Measurements from ENCODE around the gene SYPL1.

SYPL1 gene

DNA sequence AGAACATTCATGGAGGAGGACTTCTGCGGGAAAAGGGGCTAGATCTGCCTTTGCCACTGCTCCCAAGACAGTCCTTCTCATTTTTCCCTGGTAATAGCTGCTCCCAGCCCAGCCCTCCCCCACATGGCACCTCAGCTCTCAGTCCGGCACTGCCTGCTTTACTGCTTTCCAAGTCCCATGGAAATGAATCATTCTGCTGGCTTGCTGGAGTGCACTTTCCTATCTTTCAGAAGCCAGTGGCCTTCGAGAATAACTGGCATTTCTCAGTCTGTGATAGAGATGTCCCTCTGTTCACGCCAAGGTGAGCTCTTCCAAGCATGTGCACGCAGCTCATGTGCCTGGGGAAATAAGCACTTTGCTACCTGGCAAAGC is 61.4 kb downstream of the SYPL1 start:
- H3K27ac ChIP-seq: no peak overlapping the region
- TF ChIP-seq, protein P1, sequence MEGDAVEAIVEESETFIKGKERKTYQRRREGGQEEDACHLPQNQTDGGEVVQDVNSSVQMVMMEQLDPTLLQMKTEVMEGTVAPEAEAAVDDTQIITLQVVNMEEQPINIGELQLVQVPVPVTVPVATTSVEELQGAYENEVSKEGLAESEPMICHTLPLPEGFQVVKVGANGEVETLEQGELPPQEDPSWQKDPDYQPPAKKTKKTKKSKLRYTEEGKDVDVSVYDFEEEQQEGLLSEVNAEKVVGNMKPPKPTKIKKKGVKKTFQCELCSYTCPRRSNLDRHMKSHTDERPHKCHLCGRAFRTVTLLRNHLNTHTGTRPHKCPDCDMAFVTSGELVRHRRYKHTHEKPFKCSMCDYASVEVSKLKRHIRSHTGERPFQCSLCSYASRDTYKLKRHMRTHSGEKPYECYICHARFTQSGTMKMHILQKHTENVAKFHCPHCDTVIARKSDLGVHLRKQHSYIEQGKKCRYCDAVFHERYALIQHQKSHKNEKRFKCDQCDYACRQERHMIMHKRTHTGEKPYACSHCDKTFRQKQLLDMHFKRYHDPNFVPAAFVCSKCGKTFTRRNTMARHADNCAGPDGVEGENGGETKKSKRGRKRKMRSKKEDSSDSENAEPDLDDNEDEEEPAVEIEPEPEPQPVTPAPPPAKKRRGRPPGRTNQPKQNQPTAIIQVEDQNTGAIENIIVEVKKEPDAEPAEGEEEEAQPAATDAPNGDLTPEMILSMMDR (IDR thresholded peaks at IDR 0.05): no peak
- no peak for TF ChIP-seq ZFX (IDR thresholded peaks at IDR 0.05; ENCODE audit: borderline replicate concordance)

DNA sequence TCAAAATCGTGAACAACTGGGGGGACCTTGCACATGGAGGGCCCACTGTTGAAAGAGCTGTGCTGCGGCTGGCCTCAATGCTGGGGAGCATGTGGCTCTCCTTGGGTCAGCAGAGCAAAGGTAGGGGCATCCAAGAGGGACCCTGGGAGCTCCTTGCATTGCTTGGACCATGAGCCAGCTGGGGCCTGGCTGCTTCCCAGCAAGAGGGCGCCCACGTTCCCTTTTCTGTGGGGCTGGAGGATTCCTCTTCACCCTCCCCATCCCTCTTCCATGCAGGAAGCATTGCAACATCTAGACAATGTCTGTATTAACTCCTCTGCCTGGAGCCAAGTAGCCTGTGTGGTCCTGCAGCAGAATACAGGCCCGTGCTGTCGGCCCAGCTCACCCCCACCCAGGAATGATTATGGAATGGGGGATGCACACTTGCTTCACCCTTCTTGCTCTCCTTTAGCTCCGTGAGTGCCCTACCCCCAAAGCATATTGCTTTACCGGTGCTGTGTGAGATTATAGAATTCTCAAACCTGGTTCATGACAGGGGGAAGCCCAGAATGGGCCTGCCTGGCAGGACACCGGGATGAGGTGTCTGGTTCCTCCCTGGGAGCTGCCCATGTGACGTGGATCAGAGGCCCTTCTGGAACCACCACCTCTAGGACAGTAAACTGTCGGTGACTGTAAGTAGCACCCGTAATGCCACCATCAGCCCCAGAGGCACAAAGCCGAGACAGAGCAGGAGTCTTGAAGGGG is 61.9 kb downstream of the SYPL1 start:
- no peak overlapping the region for H3K27ac ChIP-seq
- TF ChIP-seq, protein P1 (IDR thresholded peaks at IDR 0.05): no peak
- TF ChIP-seq ZFX (IDR thresholded peaks at IDR 0.05; ENCODE audit: borderline replicate concordance): no peak

DNA sequence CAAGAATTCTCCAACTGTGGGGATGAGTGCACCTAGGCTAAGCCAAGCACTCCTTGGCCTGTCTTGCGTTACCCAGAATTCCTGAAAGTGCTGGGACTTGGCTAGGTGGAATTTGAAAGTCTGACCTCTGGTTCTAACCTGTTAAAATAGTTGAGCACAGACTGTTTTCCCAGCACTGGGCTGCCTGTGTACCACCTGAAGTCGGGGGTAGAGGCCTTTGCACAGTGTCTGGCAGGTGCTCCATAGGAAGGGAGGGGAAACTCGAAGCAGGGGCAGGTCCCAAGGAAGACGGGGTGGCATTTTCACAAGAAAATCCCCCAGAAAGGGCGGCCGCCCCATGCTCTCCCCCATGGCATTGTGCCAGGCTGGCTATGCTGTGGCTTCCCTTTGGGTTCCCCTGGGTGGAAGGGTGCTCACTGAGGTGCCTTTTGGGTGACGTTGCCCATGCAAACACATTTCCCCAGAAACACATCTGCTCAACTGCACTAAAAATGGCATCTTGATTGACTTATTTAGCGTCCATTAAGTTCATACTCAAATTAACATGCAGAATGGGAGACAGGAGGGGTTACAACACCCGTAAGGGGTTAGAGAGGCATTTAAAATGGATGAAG is 62.9 kb downstream of the SYPL1 start:
- no peak overlapping the region for H3K27ac ChIP-seq
- TF ChIP-seq, protein P1 (IDR thresholded peaks at IDR 0.05): no peak
- no peak for TF ChIP-seq ZFX (IDR thresholded peaks at IDR 0.05; ENCODE audit: borderline replicate concordance)

DNA sequence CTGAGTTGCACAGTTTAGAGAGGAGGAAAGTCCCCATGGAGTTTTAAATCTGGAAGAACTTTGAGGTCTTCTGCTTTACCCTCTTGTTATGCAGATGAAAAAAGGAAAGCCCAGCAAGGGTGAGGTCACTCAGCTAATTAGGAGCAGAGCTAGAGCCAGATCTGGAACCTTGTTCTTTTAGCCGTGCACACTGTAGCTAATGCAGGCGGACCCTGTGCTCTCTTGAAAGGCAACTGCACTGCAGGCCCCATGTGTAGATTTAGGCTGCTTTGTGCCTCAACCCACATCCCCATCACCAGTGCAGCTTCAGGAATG is 63.4 kb downstream of the SYPL1 start:
- TF ChIP-seq, protein P1 (IDR thresholded peaks at IDR 0.05): no peak
- TF ChIP-seq ZFX (IDR thresholded peaks at IDR 0.05; ENCODE audit: borderline replicate concordance): no peak

DNA sequence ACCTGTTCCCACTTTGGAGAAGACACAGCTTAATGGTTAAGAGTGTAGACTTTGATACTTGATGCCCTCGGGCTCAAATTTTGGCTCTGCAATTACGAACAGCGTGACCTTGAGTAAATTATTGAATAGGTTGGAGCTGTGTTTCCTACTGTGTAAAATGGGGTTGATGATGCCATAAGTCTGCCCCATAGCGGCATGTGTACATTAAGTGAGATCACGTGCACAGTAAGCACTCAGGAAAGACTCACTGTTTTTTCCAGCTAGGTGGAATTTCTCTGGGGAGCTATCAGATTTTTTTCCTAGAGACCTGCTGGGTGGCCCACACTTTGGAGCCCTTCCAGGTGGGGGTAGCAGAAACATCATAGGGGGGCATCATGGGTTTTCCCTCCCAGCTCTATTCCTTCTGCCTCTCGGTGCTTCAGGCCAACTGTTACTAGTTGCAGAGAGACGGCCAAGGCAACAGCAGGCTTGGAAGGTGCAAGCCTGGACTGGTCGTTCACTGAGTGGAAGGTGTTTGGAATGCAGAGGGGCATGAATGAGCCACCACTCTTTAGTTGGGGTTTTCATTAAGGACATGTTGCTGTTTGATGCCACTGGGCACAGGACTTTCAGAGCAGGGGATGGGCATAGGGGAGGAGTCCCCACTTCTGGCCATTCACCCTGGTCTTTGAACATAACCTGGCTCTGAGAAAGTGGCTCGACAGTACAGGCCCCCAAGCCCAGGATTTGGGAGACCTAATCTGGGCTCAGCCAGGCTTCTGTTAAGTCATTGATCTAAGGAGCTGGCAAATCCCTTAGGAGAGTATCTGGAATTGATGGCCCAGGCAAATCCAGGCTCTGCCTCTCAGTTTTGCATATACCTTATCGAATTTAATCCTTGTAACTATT is 64.0 kb downstream of the SYPL1 start:
- no peak overlapping the region for H3K27ac ChIP-seq
- TF ChIP-seq ZFX (IDR thresholded peaks at IDR 0.05; ENCODE audit: borderline replicate concordance): no peak
- TF ChIP-seq, protein P1 (IDR thresholded peaks at IDR 0.05): no peak

More for the DNA sequence above, 63.4 kb downstream of the SYPL1 start:
- H3K27ac ChIP-seq: no peak overlapping the region

DNA sequence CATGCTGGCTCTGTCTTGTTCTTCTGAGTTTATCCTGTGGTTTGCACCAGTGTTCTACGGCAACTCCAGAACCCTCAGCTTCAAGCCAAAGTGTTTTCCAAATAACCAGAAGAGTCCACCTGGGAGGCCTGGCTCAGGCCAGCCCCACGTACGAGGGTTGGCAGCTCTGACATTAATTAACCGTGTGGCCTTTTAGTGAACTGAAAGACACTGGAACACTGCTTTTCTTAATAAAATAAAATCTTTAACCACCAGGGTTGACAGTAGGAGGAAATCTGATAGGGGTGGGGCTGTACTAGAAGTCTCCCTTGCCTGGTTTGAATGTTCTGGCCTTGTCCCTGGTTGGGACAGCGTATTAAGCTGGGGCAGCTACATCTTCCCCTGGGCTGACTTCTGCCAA is 64.9 kb downstream of the SYPL1 start:
- TF ChIP-seq ZFX (IDR thresholded peaks at IDR 0.05; ENCODE audit: borderline replicate concordance): no peak
- TF ChIP-seq, protein P1 (IDR thresholded peaks at IDR 0.05): no peak
- no peak overlapping the region for H3K27ac ChIP-seq
